GM12872 (cell line): ENCODE results near the gene ZGRF1.

Source experiments
- CTCF ChIP-seq: IDR thresholded peaks from 3 replicates; pipeline ENCODE4 v1.5.1; 2011; ENCODE audit warnings: low read depth, mild to moderate bottlenecking, low read length, moderate library complexity; ENCODE audit not compliant: insufficient read depth

Gene ZGRF1

DNA sequence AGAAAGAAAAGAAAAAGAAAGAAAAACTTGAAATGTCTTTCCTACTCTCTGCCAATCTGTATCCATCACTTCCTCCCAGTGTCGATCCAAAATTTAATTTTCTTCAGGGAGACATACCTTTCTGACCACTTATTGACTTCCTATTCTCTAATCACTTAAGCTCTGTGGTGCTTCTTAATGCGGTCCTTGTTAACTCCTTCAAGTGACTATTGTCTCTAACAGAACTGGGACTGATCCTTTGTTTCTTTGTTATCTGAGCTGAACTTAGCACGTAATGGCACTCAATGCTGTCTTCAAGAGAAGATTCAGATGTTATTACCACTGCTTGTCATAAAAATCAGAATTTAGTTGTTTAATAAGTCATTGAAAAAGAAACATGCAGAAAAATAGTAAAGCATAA, 31.4 kb upstream of the ZGRF1 start:
- TF ChIP-seq CTCF: no peak

GRCh38 chr4:112664611-112665010, 27.9 kb upstream of the ZGRF1 start:
- no peak for TF ChIP-seq CTCF

DNA sequence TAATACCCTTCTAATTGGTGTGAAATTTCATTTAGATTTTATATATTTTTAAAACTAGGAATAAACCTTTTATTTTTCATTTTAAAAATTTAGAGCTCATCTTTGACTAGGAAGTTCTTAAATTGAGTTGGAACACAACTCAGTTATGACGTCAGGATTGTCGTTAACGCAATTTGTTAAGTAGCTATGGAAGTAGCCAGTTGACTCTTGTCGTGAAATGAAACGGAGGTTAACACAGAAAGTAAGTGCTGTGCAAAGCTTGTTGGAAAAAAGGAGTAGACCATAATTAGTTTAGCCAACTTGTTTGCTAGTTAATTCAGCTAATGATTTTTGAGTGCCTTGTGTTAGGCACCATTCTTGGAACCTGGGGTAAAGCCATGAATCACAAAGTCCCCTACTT, 18.6 kb upstream of the ZGRF1 start:
- no peak for TF ChIP-seq CTCF

- TF ChIP-seq CTCF: no peak
These were observed 15.5 kb upstream of the ZGRF1 start for GRCh38 chr4:112652216-112652615.

DNA sequence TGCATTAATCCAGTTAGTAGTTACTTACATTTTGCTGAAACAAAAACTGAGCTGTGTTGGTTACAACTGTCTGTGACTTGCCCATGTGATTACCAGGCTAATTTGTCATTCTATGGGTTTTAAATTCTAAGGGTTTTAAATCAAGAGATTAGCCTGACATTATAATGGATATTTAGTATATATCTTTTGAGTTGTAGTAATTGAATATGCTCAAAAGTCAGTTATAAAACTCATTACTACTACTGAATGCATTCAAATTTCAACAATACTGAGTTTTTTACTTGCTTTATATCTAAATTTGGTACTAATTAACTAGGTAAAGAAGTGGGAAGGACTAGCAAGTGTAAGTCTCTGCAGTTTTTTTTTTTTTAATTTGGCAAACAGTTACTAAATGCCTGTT, 14.9 kb upstream of the ZGRF1 start:
- TF ChIP-seq CTCF: no peak

DNA sequence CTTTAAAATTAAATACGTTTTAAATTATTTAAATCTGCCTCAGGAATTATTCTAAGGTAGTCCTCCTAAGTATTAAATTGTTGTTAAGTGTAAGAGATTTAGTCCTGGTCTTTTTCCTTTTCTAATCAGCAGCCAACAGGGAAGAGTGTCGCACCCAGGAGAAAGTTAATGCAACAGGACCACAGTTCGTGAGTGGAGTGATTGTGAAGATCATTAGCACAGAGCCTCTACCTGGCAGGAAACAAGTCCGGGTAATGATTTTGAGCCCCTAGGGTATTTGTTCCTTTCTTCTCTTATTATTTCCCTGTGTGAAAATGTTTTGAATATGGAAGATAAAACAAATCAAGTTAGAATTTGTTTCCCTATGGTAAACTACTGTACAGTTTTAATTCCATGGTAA, 13.6 kb upstream of the ZGRF1 start:
- no peak for TF ChIP-seq CTCF

GRCh38 chr4:112649055-112649408, 12.3 kb upstream of the ZGRF1 start:
- no peak for TF ChIP-seq CTCF
